ENCODE results near the gene NLGN2.

- TF ChIP-seq POLR2A (IDR thresholded peaks at IDR 0.05) (no peak), CTCF (IDR thresholded peaks at IDR 0.05) (no peak), POLR2AphosphoS5 (IDR thresholded peaks at IDR 0.05) (no peak), EP300 (IDR thresholded peaks at IDR 0.05) (no peak)
These were observed 59.9 kb downstream of the NLGN2 start for GRCh38 chr17:7467498-7467897.

Measured in sigmoid colon (tissue), 4 donors.